Measurements from ENCODE around the gene SMG9.

The SMG9 gene

GRCh38 chr19:43789029-43789428 lies 34.3 kb upstream of the SMG9 start:
- TF ChIP-seq, protein P1, sequence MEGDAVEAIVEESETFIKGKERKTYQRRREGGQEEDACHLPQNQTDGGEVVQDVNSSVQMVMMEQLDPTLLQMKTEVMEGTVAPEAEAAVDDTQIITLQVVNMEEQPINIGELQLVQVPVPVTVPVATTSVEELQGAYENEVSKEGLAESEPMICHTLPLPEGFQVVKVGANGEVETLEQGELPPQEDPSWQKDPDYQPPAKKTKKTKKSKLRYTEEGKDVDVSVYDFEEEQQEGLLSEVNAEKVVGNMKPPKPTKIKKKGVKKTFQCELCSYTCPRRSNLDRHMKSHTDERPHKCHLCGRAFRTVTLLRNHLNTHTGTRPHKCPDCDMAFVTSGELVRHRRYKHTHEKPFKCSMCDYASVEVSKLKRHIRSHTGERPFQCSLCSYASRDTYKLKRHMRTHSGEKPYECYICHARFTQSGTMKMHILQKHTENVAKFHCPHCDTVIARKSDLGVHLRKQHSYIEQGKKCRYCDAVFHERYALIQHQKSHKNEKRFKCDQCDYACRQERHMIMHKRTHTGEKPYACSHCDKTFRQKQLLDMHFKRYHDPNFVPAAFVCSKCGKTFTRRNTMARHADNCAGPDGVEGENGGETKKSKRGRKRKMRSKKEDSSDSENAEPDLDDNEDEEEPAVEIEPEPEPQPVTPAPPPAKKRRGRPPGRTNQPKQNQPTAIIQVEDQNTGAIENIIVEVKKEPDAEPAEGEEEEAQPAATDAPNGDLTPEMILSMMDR (IDR thresholded peaks at IDR 0.05), result no peak
- no peak overlapping the region for H3K27ac ChIP-seq
- no peak overlapping the region for H3K4me3 ChIP-seq (ENCODE audit: low read depth in 1 of 2, low read length in 1 of 2)
- H3K36me3 ChIP-seq, result no peaks in the 10 kb centered on the region
- H3K9me3 ChIP-seq, result no peaks in the 10 kb centered on the region
- peaks cover 34% of the 10 kb centered on the region for H3K27me3 ChIP-seq
- H3K4me1 ChIP-seq (ENCODE audit: control insufficient read depth in 1 of 2, insufficient read depth in 1 of 2, low read depth in 1 of 2, low read length in 1 of 2), result peaks cover 9 to 10% of the 10 kb centered on the region in 2 experiments

DNA sequence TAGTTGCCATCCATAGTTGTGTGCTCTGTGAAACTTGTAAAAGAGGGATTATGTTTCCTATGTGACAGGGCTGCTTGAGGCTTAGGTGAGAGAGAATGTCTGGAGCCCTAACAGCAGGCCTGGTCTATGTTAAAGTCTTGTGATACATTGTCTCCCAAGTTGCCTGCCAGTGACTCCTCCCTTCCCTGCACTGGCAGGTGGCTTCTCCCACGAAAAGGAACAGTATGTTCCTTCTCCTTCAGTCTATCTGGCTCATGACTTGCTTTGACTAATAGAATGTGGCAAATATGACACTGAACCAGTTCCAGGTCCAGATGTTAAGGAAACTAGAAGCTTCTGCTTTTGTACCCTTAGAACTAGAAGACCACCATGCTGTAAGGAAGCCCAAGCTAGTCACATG lies 31.9 kb upstream of the SMG9 start:
- Histone ChIP-seq H3K36me3 (no peaks in the 10 kb centered on the region), H3K9me3 (no peaks in the 10 kb centered on the region), H3K4me1 (ENCODE audit: control insufficient read depth in 1 of 2, insufficient read depth in 1 of 2, low read depth in 1 of 2, low read length in 1 of 2) (peaks cover 9 to 10% of the 10 kb centered on the region in 2 experiments), H3K4me3 (ENCODE audit: low read depth in 1 of 2, low read length in 1 of 2) (no peak overlapping the region), H3K27me3 (peaks cover 13% of the 10 kb centered on the region), H3K27ac (no peak overlapping the region)
- TF ChIP-seq, protein P1 (IDR thresholded peaks at IDR 0.05), result no peak

GRCh38 chr19:43784981-43785808 lies 30.4 kb upstream of the SMG9 start:
- Histone ChIP-seq H3K4me3 (ENCODE audit: low read depth in 1 of 2, low read length in 1 of 2) (no peak overlapping the region), H3K36me3 (no peaks in the 10 kb centered on the region), H3K27me3 (peaks cover 2% of the 10 kb centered on the region), H3K27ac (no peak overlapping the region), H3K4me1 (ENCODE audit: control insufficient read depth in 1 of 2, insufficient read depth in 1 of 2, low read depth in 1 of 2, low read length in 1 of 2) (peaks cover 13 to 21% of the 10 kb centered on the region in 2 experiments), H3K9me3 (no peaks in the 10 kb centered on the region)
- TF ChIP-seq, protein P1 (IDR thresholded peaks at IDR 0.05), result peak; percentile 93

- peaks cover 20 to 28% of the 10 kb centered on the region in 2 experiments for H3K4me1 ChIP-seq (ENCODE audit: control insufficient read depth in 1 of 2, insufficient read depth in 1 of 2, low read depth in 1 of 2, low read length in 1 of 2)
Observed at GRCh38 chr19:43784241-43784980, 29.6 kb upstream of the SMG9 start.

GRCh38 chr19:43783636-43784035 lies 28.9 kb upstream of the SMG9 start:
- no peak overlapping the region for H3K27ac ChIP-seq
- H3K36me3 ChIP-seq, result no peaks in the 10 kb centered on the region
- peaks cover 28 to 36% of the 10 kb centered on the region in 2 experiments for H3K4me1 ChIP-seq (ENCODE audit: control insufficient read depth in 1 of 2, insufficient read depth in 1 of 2, low read depth in 1 of 2, low read length in 1 of 2)
- TF ChIP-seq, protein P1 (IDR thresholded peaks at IDR 0.05), result no peak
- H3K9me3 ChIP-seq, result no peaks in the 10 kb centered on the region
- no peak overlapping the region for H3K4me3 ChIP-seq (ENCODE audit: low read depth in 1 of 2, low read length in 1 of 2)
- no peaks in the 10 kb centered on the region for H3K27me3 ChIP-seq

More at GRCh38 chr19:43784241-43784980, 29.6 kb upstream of the SMG9 start:
- no peak overlapping the region for H3K4me3 ChIP-seq (ENCODE audit: low read depth in 1 of 2, low read length in 1 of 2)
- TF ChIP-seq, protein P1 (IDR thresholded peaks at IDR 0.05), result no peak
- no peak overlapping the region for H3K27ac ChIP-seq
- no peaks in the 10 kb centered on the region for H3K9me3 ChIP-seq
- H3K27me3 ChIP-seq, result no peaks in the 10 kb centered on the region
- H3K36me3 ChIP-seq, result no peaks in the 10 kb centered on the region
